GM23338 (cell line): ENCODE results near the gene STKLD1.

Experiments
- CTCF ChIP-seq, 2 experiments: fragments of 200-600 bp in 1 of 2; sonication (generic) in 1 of 2; conservative IDR thresholded peaks; 2 replicates each; pipeline versions ENCODE4 v1.5.1 to v1.6.1; 2016 to 2017; ENCODE audit warnings: antibody characterized with exemption in 2 of 2, low read depth in 2 of 2, mild to moderate bottlenecking in 2 of 2, moderate library complexity in 1 of 2
- EZH2 ChIP-seq: fragments of 200-600 bp; sonication (generic); IDR thresholded peaks from one replicate; pipeline ENCODE4 v1.8.0; 2017; ENCODE audit warnings: antibody characterized with exemption, mild to moderate bottlenecking, low read depth; ENCODE audit not compliant: unreplicated experiment
- EZH2phosphoT487 ChIP-seq: fragments of 200-600 bp; sonication (generic); IDR thresholded peaks from one replicate; pipeline ENCODE4 v1.8.1; 2018; ENCODE audit warnings: antibody characterized with exemption; ENCODE audit not compliant: unreplicated experiment
- REST ChIP-seq: IDR thresholded peaks from one replicate; pipeline ENCODE4 v1.6.1; 2018; ENCODE audit warnings: antibody characterized with exemption; ENCODE audit not compliant: unreplicated experiment

GRCh38 chr9:133440874-133441273 lies 64.7 kb downstream of the STKLD1 start:
- TF ChIP-seq EZH2phosphoT487 = no peak
- no peak for TF ChIP-seq CTCF (conservative IDR thresholded peaks at IDR 0.05; ENCODE audit: low read depth in 2 of 2)
- TF ChIP-seq REST = no peak
- TF ChIP-seq EZH2 = no peak
